ENCODE results near the gene OR8H3. TPM values are rescaled to one million over a fixed set of nuclear protein-coding genes. Genes with fewer than 3 reads are reported as not detected.

OR8H3 gene
- total RNA-seq, 2 experiments from 2014 or later: not detected

Other genes with a start within 250 kb of the OR8H3 start
- not detected for gene TRIM51, start 239.1 kb upstream of the OR8H3 start, total RNA-seq
- gene OR5W2, start 207.8 kb upstream of the OR8H3 start, total RNA-seq: not detected
- gene OR5I1, start 186.0 kb upstream of the OR8H3 start, total RNA-seq: not detected
- not detected for gene OR10AG1, start 152.4 kb upstream of the OR8H3 start, total RNA-seq
- not detected for gene OR5F1, start 127.7 kb upstream of the OR8H3 start, total RNA-seq
- gene OR5AS1, start 94.7 kb upstream of the OR8H3 start, total RNA-seq: not detected
- gene OR8I2, start 29.1 kb upstream of the OR8H3 start, total RNA-seq: not detected
- not detected for gene OR8H2, start 18.7 kb upstream of the OR8H3 start, total RNA-seq
- gene OR8J3, start 17.8 kb downstream of the OR8H3 start, total RNA-seq: not detected
- not detected for gene OR8K5, start 37.9 kb downstream of the OR8H3 start, total RNA-seq
- not detected for gene OR5J2, start 54.2 kb downstream of the OR8H3 start, total RNA-seq
- gene OR5T2, start 111.9 kb downstream of the OR8H3 start, total RNA-seq: not detected
- not detected for gene OR5T3, start 129.9 kb downstream of the OR8H3 start, total RNA-seq
- gene OR5T1, start 151.8 kb downstream of the OR8H3 start, total RNA-seq: not detected
- gene OR8H1, start 169.9 kb downstream of the OR8H3 start, total RNA-seq: not detected
- gene OR8K3, start 192.8 kb downstream of the OR8H3 start, total RNA-seq: not detected
- not detected for gene OR8K1, start 223.7 kb downstream of the OR8H3 start, total RNA-seq
- not detected for gene OR8J1, start 231.9 kb downstream of the OR8H3 start, total RNA-seq

All from activated CD8-positive, alpha-beta memory T cell treated with anti-CD3 and anti-CD28 coated beads, Interleukin-2, amount 10 ng/mL, durations not matched to agents 7 days and 5 days (primary cell).